HG02870 (cell line): ENCODE results near the gene KLHL34.

Source experiments
- ATAC-seq: cut with Tn5 transposase; IDR thresholded peaks from one replicate; pipeline ENCODE4 v1.9.1; 2021; ENCODE audit warnings: mild to moderate bottlenecking, moderate library complexity; ENCODE audit not compliant: unreplicated experiment

Gene KLHL34, protein sequence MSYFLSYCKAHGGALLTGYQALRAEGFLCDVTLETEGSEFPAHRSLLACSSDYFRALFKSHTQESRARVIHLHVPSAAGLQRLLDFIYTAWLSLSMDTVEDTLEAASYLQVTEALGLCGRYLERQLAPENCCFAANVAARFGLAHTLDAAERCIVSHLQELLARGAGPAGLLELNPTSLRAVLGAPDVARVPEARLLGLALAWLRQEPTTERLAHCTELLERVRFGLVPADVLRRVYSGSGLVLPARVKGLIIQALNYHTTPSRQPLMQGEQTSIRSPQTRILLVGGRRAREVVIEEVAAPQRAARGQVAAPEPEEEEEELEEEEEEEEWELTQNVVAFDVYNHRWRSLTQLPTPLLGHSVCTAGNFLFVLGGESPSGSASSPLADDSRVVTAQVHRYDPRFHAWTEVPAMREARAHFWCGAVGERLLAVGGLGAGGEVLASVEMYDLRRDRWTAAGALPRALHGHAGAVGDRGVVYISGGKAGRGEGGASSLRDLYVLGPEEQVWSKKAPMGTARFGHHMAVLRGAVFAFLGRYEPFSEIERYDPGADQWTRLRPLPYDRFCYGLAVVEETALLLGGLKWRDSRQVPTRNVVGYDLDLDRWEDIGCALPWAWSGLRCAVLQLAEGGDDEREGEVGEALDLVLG

GRCh38 chrX:21658152-21658737, at the start of gene KLHL34:
KLHL34 (minus strand) TSS chrX:21658330; CDS start chrX:21657788, 542 bp downstream.
- no peak for ATAC-seq

DNA sequence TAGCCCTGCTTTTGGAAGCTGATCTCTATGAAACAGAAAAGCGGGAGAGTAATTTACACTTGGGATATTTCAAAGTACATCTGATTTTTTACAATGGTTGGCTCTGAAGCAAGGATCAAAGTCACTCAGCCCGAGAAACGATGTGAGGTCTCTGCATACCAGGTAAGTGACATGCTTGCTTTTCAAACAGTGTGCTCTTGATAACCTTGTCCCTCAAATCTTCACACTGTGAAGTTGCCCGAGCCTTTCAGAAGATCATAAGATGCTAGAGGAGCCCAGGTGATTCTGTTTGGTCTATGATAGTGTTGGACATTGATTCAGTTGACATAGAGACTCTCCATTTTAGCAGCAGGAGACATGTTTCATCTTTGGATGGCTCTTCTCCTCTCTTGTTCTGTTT, 47.1 kb upstream of the KLHL34 start:
- ATAC-seq, result no peak

DNA sequence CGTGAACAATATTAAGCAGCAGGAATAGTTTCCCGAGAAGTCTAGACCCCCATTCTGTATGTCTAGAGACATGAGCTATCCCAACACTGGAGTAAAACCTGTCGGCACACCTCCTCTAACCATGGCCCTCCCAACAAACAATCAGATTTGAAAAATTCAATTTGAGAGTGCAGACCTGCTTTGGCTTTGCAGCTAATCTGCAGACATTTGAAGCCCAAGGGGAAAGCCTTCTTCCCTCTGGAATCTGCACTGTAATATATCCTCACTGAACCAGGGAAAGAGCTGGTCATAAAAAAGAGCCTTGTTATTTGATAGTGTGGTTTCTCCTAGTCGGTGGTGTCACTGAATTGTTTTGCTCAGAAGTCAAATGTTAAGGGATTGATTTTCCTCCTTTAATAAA, 44.6 kb upstream of the KLHL34 start:
- ATAC-seq, result no peak

DNA sequence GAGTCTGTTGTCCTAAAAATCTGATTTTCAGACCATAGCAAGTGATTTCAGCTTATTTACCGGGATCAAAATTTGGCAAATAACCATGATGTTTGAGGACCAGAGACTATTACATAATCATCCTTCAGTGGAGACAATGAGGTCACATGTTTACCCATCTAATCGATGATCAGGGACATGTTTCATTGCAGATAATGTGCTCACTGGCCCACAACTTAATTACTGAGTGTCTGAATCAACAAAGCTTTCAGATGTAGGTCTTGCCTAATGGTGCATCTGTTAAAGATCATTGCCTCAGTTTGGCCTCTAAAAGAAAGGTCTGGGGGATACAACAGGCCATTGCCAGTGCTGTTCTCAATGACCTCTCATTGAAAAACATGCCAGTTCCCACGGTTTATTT, 42.8 kb upstream of the KLHL34 start:
- ATAC-seq, result no peak

DNA sequence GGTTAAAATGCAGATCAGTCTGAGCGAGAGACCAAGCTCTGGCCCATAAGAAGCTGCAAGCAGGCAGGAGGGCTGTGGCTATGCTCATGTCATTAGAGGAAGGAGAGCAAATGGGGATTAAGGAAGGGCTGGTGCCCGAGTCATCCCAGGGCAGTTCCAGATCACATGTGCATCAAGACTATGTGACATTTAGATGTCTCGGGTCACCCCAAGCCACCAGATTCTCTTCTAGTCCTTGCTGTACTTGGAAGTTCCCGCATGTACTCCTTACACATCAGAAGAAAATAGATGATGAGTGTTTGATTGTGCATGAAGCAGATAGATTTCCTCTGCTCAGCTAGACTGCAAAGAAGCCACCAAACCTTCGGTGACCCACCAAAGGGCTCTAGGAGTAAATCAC, 42.1 kb upstream of the KLHL34 start:
- no peak for ATAC-seq

DNA sequence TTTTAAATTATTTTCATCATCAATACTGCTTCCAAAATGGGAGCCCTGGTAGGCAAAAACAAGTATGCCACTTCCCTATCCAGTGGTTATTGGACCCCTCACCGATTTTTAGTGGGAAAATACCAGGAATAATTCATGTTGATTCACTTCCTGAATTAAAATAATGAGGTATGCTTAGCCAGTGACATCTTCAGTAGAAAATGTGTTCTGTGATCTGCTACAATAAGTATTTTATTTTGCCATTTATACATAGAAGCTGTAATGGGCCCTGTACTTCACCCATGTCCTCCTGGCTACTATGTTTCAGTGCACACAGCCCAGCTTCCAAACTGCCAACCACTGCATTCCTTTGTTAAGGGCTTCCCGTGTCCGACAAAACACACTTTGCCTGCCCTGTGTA, 41.0 kb upstream of the KLHL34 start:
- no peak for ATAC-seq

DNA sequence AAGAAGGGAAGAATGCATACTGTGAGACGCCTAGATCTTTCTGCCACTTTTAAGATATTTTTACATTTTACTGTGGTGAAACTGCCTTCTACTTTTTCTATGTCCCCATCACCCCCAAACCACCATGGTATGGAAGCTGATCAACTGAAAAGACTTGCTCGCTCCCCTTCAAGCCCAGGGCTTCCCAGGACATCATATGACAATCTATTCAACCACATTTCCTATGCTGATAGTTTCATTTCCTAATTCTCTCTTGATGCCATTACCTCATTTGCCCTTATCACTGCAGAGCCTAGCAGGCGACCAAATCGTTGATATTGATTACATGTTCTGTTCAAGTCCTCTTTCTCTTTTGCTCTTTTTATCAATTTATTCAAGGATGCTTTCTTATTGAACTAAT, 40.1 kb upstream of the KLHL34 start:
- no peak for ATAC-seq

GRCh38 chrX:21691512-21692018, 33.4 kb upstream of the KLHL34 start:
- no peak for ATAC-seq

DNA sequence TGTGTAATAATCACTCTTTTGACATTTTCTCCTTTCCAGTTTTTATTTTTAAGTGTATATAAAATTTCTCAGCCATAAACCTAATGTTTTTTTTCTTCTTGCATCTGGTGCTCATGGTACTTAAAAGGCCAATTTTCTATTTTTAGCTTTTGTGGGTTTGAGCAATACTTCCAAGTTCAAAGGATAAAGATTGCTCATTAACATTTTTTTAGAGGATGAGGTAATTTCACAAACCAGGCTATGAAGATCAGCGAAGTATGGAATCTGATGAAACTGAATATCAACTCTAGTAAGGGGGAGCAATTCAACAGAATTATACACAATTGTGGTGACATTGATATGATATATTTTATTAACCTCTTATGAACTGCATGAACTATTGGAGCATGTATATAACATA, 25.8 kb upstream of the KLHL34 start:
- ATAC-seq, result no peak

- no peak for ATAC-seq
These were observed 20.0 kb upstream of the KLHL34 start for GRCh38 chrX:21678048-21678612.

DNA sequence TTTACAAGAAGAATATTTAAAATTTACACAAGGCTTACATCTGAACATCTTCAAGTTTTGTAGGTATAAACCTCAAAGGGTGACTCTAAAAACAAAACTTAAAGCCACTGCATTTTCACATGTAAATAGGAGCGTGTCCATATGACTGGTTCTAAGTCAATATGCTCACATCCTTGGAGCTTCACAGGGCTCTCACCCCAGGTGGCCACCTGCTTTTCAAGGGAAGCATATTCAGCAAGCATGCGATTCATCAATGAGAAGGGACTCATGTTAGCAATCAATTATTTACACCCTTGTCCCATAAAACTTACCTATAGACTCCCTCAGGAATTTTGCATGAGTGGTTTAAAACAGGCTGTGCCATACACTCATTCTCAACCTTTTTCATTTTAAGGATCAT, 17.8 kb upstream of the KLHL34 start:
- no peak for ATAC-seq

DNA sequence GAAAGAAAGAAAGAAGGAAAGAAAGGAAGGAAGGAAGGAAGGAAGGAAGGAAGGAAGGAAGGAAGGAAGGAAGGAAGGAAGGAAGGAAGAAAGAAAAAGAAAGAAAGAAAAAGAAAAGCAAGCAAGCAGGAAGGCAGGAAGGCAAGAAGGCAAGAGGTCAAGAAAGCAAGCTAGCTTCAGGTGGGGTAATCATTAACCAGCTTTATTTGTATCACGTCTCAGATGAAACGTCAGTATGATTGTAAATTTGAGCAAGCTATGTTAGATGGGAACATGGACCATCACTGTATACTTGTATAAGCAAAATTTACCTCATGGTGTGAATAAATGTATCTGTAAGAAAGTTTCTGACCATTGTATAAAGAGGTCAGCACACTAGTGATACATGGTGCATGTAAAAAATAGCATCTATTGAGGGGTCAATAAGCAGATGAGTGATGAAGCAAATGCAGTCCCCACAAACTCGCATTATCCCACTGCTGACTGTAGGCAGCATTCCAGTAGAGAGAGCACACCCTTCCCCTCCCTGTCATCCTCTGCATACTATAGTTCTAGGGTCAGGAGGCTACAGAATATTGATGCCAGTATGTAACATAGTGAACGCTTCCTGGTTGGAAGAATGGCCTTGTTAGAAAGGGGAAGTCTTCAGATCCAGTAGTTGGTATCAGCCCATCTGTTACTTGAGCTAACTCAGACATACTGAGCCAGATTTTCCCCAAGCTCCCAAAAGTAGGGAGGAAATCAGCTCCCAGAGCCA, 16.5 kb upstream of the KLHL34 start:
- no peak for ATAC-seq

- ATAC-seq, result no peak
These were observed 8.5 kb upstream of the KLHL34 start for GRCh38 chrX:21666679-21667078.

GRCh38 chrX:21666252-21666651, 8.1 kb upstream of the KLHL34 start:
- no peak for ATAC-seq

GRCh38 chrX:21662761-21663160, 4.6 kb upstream of the KLHL34 start:
- ATAC-seq, result no peak

GRCh38 chrX:21661316-21661715, 3.2 kb upstream of the KLHL34 start:
- ATAC-seq, result no peak

DNA sequence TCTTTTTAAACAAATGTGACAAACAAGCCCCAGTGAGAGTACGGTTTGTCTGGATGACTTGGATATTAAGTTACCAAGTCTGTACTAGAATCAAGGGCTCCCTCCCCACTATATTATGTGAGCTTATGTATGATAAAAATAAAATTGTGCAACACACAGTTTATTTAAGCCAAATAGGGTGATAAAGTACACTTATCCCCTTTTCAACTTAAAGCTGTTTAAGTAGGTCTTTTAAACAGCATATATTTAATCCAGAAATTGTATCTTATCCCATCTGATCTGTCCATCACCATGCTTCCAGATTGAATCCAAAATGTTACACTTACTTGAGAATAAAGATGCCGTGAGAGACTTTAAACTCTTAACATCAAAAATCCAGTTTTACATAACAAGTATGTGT, 2.0 kb upstream of the KLHL34 start:
- no peak for ATAC-seq

DNA sequence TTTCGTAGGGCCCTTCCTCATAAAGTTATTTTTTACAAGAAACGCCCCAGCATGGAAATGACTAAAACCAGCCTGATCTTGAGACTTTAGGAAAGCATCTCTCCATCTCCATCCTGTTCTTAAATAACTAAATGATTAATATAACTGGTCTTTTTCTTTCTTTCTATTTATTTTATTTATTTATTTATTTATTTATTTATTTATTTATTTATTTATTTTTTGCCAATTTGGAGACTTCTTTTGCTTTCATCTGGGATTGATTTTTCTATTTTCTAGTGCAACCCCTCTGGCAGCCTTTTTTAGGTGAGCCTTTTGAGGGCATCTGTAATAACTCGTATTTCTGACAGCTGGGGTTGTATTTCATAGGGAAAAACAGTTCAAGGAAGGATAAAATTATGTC, 1.2 kb upstream of the KLHL34 start:
- ATAC-seq, result no peak

DNA sequence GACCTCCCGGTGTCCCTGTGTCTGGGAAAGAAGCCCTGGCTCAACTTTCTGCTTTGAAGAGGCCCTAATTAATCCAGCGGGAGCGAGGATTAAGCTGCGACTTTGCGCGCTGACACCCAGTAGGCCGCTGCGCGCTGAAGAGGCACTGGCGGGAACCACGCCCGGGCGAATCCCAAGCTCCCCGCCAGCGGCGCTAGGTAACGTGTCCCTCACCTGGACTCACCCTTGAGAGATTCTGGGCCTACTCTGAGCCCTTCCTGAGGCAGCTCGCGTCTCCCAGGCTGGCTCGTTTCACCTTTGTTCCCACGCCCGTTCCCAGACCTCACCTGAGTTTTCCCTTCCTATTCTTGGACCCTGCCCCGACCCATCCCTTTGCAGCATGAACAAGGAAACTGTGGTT, 616 bp upstream of the KLHL34 start:
- ATAC-seq, result no peak

- ATAC-seq, result no peak
These were observed 595 bp downstream of the KLHL34 start for GRCh38 chrX:21657318-21658151.
